ENCODE results near the gene ATAD3B. TPM values are rescaled to one million over a fixed set of nuclear protein-coding genes. Genes with fewer than 3 reads are reported as not detected.

The ATAD3B gene
- total RNA-seq, 1 experiment from 2014 or later, result 62.9 TPM

- peaks cover 45 to 67% of the 10 kb centered on the region in 2 experiments for H3K4me1 ChIP-seq (ENCODE audit: control insufficient read depth in 1 of 2, insufficient read depth in 2 of 2, low read length in 2 of 2)
- TF ChIP-seq YY1 (IDR thresholded peaks at IDR 0.05; ENCODE audit: extremely low read depth, insufficient replicate concordance, low read depth, low read length) (peak; percentile 41), FOSL1 (IDR thresholded peaks at IDR 0.05; ENCODE audit: low read depth) (no peak), RAD21 (IDR thresholded peaks at IDR 0.05; ENCODE audit: low read depth) (no peak), CBX3 (IDR thresholded peaks at IDR 0.05; ENCODE audit: low read depth) (no peak), POLR2AphosphoS5 (IDR thresholded peaks at IDR 0.05; ENCODE audit: low read depth, low read length) (peak; percentile 87)
Observed at GRCh38 chr1:1432951-1433803, 38.4 kb upstream of the ATAD3B start.

GRCh38 chr1:1433804-1434130, 37.8 kb upstream of the ATAD3B start:
- peak overlapping the region; percentile 80 to 92 for H3K4me3 ChIP-seq (replicated peaks in 1 of 2; ENCODE audit: low read depth in 1 of 2, low read length in 2 of 2)
- H3K9me2 ChIP-seq (ENCODE audit: insufficient read depth), result no peaks in the 10 kb centered on the region
- ATAC-seq (peak; percentile 23), DNase-seq (ENCODE audit: low read depth, low spot score) (peak; percentile 56)
- H3K27ac ChIP-seq (ENCODE audit: low read depth, low read length), result peak overlapping the region; percentile 99
- H3K36me3 ChIP-seq (ENCODE audit: control insufficient read depth in 1 of 2, insufficient read depth in 2 of 2, low read length in 2 of 2), result no peaks in the 10 kb centered on the region
- CTCF ChIA-PET, result interaction anchor here (1.1 kb wide), 1 partner anchor 58 kb away, joined by 4 read pairs; the partner anchor contains the start of gene AURKAIP1
- H3K27me3 ChIP-seq (ENCODE audit: insufficient read depth, low read length), result no peaks in the 10 kb centered on the region
- no peak overlapping the region for H2AFZ ChIP-seq (ENCODE audit: low read depth, low read length, poor library complexity, severe bottlenecking)
- H4K20me1 ChIP-seq (ENCODE audit: insufficient read depth), result no peaks in the 10 kb centered on the region
- peaks cover 45 to 67% of the 10 kb centered on the region in 2 experiments for H3K4me1 ChIP-seq (ENCODE audit: control insufficient read depth in 1 of 2, insufficient read depth in 2 of 2, low read length in 2 of 2)
- no TSS peak for BruUV-seq (replicated peaks)
- POLR2A ChIA-PET, result interaction anchor here (0.9 to 1.5 kb wide), 4 partner anchors 10 to 58 kb away, joined by 3 to 5 read pairs (median 3); partner anchors contain the start of genes AURKAIP1 and CCNL2
- peak overlapping the region; percentile 99 for H3K4me2 ChIP-seq (ENCODE audit: low read length)
- H3K9me3 ChIP-seq (ENCODE audit: control insufficient read depth in 1 of 2, insufficient read depth in 1 of 2, low read depth in 1 of 2, low read length in 2 of 2), result no peaks in the 10 kb centered on the region
- intact Hi-C loops (cut with micrococcal nuclease), result loop anchor here (2.0 kb wide), 1 partner anchor 27 kb away; the partner anchor contains the start of gene MRPL20
- RAD21 ChIA-PET (ENCODE audit: low non-redundant PET in 1 of 2, low total read pairs in 2 of 2, uncharacterized antibody in 2 of 2, unreplicated experiment in 2 of 2), result interaction anchor here (1.2 to 1.4 kb wide), 2 partner anchors 9 to 28 kb away, joined by 3 read pairs; no protein-coding TSS in a partner anchor
- H3K79me2 ChIP-seq (ENCODE audit: insufficient read depth, low read length), result peaks cover 33% of the 10 kb centered on the region; the same call in 1 of the 2 replicates
- H3K9ac ChIP-seq (ENCODE audit: low read length), result peak overlapping the region; percentile 88
- TF ChIP-seq POLR2AphosphoS5 (IDR thresholded peaks at IDR 0.05; ENCODE audit: low read depth, low read length) (peak; percentile 13; the same call in 1 of the 2 replicates), JUND (IDR thresholded peaks at IDR 0.05) (no peak), REST (IDR thresholded peaks at IDR 0.05; ENCODE audit: low read depth) (no peak), ZBTB33 (IDR thresholded peaks at IDR 0.05; ENCODE audit: extremely low read depth, insufficient replicate concordance, low read length) (no peak), RAD21 (IDR thresholded peaks at IDR 0.05; ENCODE audit: low read depth) (no peak), FOSL1 (IDR thresholded peaks at IDR 0.05; ENCODE audit: low read depth) (no peak), ATF3 (IDR thresholded peaks at IDR 0.05) (no peak), POLR2A (IDR thresholded peaks at IDR 0.05; ENCODE audit: borderline replicate concordance, extremely low read depth, insufficient read depth, insufficient read length) (no peak)

More at GRCh38 chr1:1432951-1433803, 38.4 kb upstream of the ATAD3B start:
- peaks cover 33% of the 10 kb centered on the region; the same call in 1 of the 2 replicates for H3K79me2 ChIP-seq (ENCODE audit: insufficient read depth, low read length)
- peak overlapping the region; percentile 88 for H3K9ac ChIP-seq (ENCODE audit: low read length)
- DNase-seq (ENCODE audit: low read depth, low spot score), result no peak
- H3K27me3 ChIP-seq (ENCODE audit: insufficient read depth, low read length), result no peaks in the 10 kb centered on the region
- ChIA-PET POLR2A (interaction anchor here (0.5 to 1.7 kb wide), 7 partner anchors 9 to 109 kb away, joined by 3 to 5 read pairs (median 3); partner anchors contain the start of genes AURKAIP1 and CCNL2), CTCF (interaction anchor here (0.6 to 1.1 kb wide), 2 partner anchors 31 to 58 kb away, joined by 3 to 4 read pairs; partner anchors contain the start of gene AURKAIP1), RAD21 (ENCODE audit: low non-redundant PET in 1 of 2, low total read pairs in 2 of 2, uncharacterized antibody in 2 of 2, unreplicated experiment in 2 of 2) (interaction anchor here in 1 of 2 experiments (1.4 kb wide), 1 partner anchor 27 kb away, joined by 3 read pairs; no protein-coding TSS in a partner anchor)
- H3K36me3 ChIP-seq (ENCODE audit: control insufficient read depth in 1 of 2, insufficient read depth in 2 of 2, low read length in 2 of 2), result no peaks in the 10 kb centered on the region
- ATAC-seq, result peak; percentile 68
- peak overlapping the region; percentile 99 for H3K27ac ChIP-seq (ENCODE audit: low read depth, low read length)
- no TSS peak for BruUV-seq (replicated peaks)
- no peaks in the 10 kb centered on the region for H3K9me2 ChIP-seq (ENCODE audit: insufficient read depth)
- intact Hi-C loops (cut with micrococcal nuclease), result loop anchor here (2.0 kb wide), 1 partner anchor 26 kb away; the partner anchor contains the start of gene MRPL20
- H4K20me1 ChIP-seq (ENCODE audit: insufficient read depth), result no peaks in the 10 kb centered on the region
- no peaks in the 10 kb centered on the region for H3K9me3 ChIP-seq (ENCODE audit: control insufficient read depth in 1 of 2, insufficient read depth in 1 of 2, low read depth in 1 of 2, low read length in 2 of 2)
- peak overlapping the region; percentile 99 for H3K4me2 ChIP-seq (ENCODE audit: low read length)
- H3K4me3 ChIP-seq (replicated peaks in 1 of 2; ENCODE audit: low read depth in 1 of 2, low read length in 2 of 2), result peak overlapping the region; percentile 80 to 92
- no peak overlapping the region for H2AFZ ChIP-seq (ENCODE audit: low read depth, low read length, poor library complexity, severe bottlenecking)
